GM21423 (cell line): ENCODE measurements around the gene RAC3.

Source experiments
- ATAC-seq: cut with Tn5 transposase; IDR thresholded peaks from one replicate; pipeline ENCODE4 v1.9.1; 2021; ENCODE audit warnings: mild to moderate bottlenecking, moderate library complexity; ENCODE audit not compliant: unreplicated experiment

RAC3 gene

DNA sequence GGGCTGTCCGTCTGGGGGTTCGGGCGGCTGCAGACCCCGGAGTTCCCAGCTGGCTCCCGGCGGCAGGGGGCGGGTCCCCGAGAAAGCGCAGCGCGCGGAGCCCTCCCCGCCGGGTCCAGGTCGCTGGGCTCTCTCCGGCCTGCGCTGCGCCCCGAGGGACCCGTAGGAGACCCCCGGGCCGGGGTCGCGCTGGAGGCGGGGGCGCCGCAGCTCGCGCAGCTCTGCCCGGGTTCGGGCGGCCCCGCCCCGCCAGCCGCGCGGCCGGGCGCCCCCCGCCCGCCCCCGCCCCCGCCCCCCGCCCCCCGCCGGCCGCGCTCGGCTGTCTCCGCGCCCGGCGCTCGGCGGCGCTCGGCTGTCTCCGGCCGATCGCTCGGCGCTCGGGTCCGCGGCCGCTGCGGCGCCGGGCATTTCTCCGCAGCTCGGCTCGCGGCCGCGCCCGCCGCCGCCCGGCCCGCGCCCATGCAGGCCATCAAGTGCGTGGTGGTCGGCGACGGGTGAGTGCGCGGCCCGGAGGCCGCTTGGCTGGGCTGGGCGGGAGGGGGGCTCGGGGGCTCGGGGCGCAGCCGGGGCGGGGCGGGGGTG, at the start of gene RAC3:
Gene RAC3 (plus strand): TSS at position 376 of the 582 bp plus-strand sequence. CDS start 84 bp downstream, at position 460.
- ATAC-seq, result no peak

GRCh38 chr17:81983011-81983638, 48.4 kb upstream of the RAC3 start:
- no peak for ATAC-seq

DNA sequence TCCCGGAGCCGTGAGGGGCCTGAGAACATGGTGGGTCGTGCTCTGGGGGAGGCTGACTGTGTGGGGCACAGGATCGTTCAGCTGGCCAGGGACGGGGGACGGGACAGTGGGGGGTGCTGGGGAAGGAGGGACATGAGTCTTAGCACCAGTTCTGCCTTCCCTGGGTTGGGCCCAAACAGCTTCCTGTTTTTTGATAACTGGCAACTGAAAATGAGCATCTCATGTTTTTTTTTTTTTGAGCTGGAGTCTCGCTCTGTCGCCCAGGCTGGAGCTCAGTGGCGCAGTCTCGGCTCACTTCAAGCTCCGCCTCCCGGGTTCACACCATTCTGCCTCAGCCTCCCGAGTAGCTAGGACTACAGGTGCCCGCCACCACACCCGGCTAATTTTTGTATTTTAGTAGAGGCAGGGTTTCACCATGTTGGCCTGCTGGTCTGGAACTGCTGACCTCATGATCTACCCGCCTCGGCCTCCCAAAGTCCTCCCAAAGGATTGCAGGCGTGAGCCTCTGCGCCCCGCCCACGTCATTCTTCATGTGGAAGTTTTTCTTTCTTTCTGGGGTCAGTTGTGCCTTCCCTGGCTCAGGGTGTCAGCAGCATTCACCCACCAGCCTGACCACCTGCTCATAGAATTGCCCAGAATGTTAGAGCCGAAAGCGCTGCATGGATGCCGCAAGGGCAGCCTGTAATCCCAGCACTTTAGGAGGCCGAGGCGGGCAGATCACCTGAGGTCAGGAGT, 47.7 kb upstream of the RAC3 start:
- ATAC-seq, result no peak

DNA sequence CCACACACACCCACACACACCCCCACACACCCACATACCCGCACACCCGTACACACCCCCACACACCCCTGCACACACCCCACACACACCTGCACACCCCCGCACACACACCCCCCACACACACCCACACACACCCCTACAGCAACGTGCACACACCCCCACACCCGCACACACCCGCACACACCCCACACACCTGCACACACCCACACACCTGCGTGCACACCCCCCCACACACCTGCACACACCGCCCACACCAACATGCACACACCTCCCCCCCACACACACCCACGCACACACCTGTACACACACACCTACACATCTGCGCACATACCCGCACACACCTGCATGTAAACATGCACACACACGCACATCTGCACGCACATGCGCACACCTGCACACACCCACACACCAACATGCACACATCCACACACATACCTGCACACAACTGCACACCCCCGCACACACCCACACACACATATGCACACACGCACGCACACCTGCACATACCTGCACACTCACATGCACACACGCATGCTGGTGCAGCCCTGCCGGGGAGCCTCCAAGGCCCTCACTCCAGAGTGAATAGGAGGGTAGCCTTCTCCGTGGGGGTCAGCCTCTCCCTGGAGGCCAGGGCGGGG, 46.6 kb upstream of the RAC3 start:
- no peak for ATAC-seq

DNA sequence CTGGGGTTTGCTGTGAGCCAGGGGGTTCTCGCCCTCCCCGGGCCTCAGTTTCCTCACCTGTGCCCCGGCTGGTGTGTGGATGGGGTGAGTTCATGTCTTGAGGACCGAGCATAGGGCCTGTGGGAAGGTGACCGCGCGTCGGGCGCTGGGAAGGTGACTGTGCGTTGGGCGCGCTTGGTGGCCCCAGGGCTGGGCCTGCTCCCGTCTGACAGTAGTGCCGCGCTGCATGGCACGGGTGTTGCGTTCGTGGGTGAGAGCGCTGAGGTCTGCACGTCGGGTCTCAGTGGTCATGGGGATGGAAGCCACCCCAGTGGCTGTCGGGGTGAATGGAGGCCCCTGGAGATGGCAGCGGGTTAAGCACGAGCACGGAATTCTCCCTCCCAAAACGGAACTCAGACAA, 44.9 kb upstream of the RAC3 start:
- no peak for ATAC-seq

DNA sequence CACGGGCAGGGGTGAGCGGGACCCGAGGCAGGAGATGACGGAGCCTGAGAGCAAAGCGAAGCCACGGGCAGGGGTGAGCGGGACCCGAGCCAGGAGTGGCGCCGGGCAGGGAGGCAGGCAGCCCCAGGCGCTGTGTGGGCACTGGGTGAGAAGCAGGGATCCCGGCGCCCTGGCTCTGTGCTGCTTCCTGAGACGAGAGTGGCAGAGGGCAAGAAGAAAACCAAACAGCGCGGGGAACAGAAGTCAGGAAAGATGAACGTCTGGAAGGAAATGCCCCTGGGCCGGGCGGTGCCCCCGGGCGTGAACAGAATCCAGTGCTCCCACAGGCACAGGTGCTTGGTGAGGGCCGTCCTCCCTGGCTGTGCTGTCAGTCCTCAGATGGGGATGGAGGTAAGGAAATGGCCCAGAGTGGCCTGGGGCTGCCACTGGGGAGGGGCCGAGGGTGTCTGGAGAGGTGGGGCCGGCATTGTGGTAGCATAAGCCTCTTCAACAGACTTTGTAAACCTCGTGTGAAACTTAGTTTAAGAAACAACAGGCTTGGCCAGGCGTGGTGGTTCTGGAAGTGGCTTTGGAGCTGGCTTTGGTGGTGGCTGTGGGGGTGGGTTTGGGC, 44.2 kb upstream of the RAC3 start:
- no peak for ATAC-seq

GRCh38 chr17:81990836-81991683, 40.4 kb upstream of the RAC3 start:
- ATAC-seq, result no peak

GRCh38 chr17:81991684-81992305, 39.7 kb upstream of the RAC3 start:
- ATAC-seq, result no peak

GRCh38 chr17:81992306-81993102, 39.0 kb upstream of the RAC3 start:
- ATAC-seq, result no peak

- no peak for ATAC-seq
Measured at GRCh38 chr17:81993729-81994592, 37.5 kb upstream of the RAC3 start.

DNA sequence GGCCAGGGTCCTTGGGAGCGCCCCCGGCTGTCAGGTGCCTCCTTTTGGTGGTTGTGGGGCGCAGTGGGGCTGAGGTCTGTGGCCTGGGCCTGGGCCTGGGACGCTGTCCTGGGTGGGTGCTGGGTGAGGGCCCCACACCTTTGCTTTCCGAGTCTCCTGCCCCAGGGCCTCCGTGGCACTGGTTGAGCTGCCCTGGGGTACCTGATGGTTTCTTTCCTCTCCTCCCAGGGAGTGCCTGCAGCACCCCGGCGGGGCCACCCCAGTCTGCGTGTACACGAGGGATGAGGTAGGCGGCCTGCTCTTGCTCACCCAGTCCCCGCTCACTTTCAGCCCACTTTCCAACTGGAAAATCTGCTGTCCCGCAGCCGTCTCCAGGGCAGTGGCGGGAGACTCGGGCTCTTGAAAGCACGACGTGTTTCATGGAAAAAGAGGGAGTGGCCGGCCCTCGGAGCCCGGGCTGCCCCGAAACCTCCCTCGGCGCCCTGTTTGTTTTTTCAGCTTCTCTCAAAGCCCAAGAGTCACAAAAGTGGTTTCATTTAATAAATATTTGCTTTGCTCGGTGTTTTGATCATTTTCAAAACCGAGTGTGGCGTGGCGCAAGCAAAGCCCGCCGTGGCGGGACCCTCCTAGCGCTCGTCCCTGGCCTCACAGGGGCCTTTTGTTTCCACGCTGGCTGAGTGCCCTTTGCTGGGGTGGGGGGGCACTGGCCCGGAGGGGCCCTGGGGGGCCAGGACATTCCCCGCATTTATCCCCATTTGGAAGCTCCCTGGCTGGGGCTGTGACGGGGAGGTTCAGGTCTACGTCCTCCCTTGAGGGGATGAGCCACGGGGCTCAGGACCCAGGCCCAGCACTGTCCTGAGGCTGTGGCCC, 36.6 kb upstream of the RAC3 start:
- no peak for ATAC-seq

DNA sequence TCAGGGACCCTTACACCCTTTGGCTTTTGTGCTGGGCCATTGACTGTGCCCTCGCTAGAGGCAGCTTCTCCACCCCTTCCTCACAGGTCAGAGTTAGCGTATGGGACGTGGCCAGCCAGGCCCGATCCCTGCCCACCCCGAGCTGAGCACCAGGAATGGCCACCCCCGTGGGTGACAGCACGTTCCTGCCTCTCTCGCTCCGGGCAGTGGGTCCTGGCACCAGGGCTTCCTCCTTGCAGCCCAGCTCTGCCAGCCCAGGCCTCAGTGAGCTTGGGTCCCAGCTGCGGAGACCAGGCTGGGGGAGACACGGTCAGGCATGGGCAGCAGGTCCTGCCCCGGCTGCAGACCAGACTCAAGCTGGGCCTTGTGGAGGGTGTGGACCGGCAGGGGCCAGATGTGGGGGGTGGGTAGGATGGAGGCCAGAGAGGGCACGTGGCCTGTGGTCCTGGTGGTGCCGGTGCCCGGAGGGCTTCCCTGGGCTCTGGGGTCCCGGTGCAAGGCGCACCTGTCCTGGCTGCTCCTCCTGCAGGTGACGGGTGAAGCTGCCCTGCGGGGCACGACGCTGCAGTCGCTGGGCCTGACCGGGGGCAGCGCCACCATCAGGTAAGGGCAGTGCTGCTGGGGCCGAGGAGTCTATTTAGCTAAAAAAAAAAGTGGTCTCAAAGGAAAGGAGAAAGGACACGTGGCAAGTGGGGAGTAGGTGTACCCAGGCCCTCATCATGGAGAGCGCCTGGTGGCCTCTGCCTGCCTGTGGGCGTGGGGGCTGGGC, 35.8 kb upstream of the RAC3 start:
- no peak for ATAC-seq

DNA sequence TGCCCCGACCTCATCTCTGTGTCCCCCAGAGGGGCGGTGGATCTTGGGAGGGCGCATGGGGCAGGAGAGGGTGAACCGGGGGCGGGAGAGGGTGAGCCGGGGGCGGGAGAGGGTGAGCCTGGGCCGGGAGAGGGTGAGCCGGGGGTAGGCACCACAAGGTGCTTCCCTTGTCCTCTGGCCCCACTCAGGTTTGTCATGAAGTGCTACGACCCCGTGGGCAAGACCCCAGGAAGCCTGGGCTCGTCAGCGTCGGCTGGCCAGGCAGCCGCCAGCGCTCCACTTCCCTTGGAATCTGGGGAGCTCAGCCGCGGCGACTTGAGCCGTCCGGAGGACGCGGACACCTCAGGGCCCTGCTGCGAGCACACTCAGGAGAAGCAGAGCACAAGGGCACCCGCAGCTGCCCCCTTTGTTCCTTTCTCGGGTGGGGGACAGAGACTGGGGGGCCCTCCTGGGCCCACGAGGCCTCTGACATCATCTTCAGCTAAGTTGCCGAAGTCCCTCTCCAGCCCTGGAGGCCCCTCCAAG, 35.2 kb upstream of the RAC3 start:
- no peak for ATAC-seq

DNA sequence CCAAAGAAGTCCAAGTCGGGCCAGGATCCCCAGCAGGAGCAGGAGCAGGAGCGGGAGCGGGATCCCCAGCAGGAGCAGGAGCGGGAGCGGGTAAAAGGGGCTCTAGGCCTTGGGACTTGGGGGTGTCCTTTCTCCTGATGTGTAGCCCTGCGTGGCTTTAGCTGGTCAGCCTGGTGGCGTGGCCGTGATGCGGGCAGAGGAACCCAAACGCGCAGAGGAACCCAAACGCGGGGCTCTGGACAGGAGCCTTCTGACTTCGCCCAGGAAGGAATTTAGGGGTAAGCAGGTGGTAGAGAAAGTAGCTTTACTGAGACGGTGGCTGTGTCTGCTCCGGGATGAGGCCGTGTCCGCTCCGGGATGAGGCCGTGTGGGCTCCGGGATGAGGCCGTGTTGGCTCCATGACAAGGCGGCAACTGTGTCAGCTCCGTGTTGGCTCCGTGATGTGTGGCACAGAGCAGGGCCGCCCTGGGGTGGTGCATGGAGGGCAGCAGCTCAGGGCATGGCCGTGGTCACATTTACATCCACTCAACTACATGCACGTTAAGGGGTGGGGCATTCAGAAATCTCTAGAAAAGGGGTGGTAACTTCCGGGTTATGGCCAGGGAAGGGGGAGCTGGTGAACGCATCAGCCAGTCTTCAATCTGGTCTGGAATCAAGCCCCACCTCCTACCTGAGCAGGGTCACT, 34.6 kb upstream of the RAC3 start:
- no peak for ATAC-seq

DNA sequence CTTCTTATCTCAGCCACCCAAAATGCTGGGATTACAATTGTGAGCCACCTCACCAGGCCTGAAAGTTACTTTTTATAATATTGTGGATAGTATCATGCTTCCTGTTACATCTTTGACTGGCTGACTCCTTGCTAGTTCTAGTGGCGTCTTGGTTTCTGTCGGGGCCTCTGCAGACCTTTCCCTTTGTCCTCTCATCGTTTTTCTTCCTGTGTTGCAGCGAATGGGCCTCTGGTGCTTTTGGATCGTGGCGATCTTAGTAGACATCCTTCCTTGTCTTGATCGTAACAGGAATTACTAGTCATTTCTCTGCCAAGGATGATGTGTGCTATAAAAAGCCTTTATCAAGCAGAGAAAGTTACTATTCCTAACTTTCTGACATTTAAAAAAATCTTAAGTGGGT, 33.3 kb upstream of the RAC3 start:
- ATAC-seq, result no peak
